ENCODE results near the gene WWOX. TPM values are rescaled to one million over a fixed set of nuclear protein-coding genes. Genes with fewer than 3 reads are reported as not detected.

The WWOX gene
- total and polyA plus RNA-seq, 3 donors from 2014 or later, result 20.6 to 76.7 (median 64.1) TPM

DNA sequence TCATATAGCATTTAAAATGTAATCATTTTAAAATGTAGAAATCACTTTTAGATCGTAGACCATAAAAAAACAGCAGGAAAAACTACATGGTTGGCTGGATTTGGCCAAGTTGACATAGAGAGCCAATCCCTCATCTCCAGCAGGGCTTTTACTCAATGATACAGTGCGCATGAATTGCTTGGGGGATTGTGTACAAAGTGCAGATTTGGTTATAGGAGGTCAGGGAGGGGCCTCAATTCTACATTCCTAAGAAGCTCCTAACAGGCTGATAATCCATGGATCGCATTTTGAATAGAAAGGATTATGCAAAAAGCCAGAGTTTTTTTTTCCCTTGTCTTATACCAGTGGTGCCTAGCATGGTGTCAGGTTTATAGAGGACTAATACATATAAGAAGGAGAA lies 1056.0 kb downstream of the WWOX start:
- intact Hi-C loops (cut with DNase I; ENCODE audit: low total_unique reads), result no loop called here
- H3K4me1 ChIP-seq, result no peaks in the 10 kb centered on the region

DNA sequence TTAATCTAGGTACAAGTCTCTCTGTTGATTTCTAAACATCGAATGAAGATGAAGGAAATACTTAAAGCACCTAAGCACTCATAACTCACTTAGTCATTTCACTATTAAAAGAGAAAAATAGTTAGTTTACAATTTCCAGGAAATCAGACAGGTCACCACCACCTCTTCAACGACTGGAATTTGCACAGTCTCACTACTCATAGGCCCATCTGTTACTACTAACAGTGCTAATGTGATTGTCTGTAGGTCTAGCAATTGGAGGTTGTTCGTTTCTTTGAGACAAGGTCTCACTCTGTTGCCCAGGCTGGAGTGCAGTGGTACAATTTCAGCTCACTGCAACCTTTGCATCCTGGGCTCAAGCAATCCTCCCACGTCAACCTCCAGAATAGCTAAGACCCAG lies 1056.5 kb downstream of the WWOX start:
- no peak overlapping the region for H3K4me3 ChIP-seq
- WGBS, 2 donors, result 96 to 100% methylated on average over 4 of the region's 4 CpGs
- H3K4me1 ChIP-seq, result no peaks in the 10 kb centered on the region
- intact Hi-C loops (cut with DNase I; ENCODE audit: low total_unique reads), result no loop called here
- H3K27me3 ChIP-seq, result no peaks in the 10 kb centered on the region
- no peaks in the 10 kb centered on the region for H3K36me3 ChIP-seq (ENCODE audit: low read depth, missing control alignments)
- H3K27ac ChIP-seq, result no peak overlapping the region
- no peak for DNase-seq
- no peak for TF ChIP-seq POLR2A (IDR thresholded peaks at IDR 0.05)
- TF ChIP-seq, protein P1, sequence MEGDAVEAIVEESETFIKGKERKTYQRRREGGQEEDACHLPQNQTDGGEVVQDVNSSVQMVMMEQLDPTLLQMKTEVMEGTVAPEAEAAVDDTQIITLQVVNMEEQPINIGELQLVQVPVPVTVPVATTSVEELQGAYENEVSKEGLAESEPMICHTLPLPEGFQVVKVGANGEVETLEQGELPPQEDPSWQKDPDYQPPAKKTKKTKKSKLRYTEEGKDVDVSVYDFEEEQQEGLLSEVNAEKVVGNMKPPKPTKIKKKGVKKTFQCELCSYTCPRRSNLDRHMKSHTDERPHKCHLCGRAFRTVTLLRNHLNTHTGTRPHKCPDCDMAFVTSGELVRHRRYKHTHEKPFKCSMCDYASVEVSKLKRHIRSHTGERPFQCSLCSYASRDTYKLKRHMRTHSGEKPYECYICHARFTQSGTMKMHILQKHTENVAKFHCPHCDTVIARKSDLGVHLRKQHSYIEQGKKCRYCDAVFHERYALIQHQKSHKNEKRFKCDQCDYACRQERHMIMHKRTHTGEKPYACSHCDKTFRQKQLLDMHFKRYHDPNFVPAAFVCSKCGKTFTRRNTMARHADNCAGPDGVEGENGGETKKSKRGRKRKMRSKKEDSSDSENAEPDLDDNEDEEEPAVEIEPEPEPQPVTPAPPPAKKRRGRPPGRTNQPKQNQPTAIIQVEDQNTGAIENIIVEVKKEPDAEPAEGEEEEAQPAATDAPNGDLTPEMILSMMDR (IDR thresholded peaks at IDR 0.05), result no peak
- no peaks in the 10 kb centered on the region for H3K9me3 ChIP-seq

More for the DNA sequence above, 1056.0 kb downstream of the WWOX start:
- Histone ChIP-seq H3K4me3 (no peak overlapping the region), H3K9me3 (no peaks in the 10 kb centered on the region), H3K36me3 (ENCODE audit: low read depth, missing control alignments) (no peaks in the 10 kb centered on the region), H3K27ac (no peak overlapping the region), H3K27me3 (no peaks in the 10 kb centered on the region)
- TF ChIP-seq, protein P1 (IDR thresholded peaks at IDR 0.05), result no peak
- no peak for TF ChIP-seq POLR2A (IDR thresholded peaks at IDR 0.05)
- 93 to 98% methylated on average over 3 of the region's 3 CpGs for WGBS, 2 donors
- no peak for DNase-seq

DNA sequence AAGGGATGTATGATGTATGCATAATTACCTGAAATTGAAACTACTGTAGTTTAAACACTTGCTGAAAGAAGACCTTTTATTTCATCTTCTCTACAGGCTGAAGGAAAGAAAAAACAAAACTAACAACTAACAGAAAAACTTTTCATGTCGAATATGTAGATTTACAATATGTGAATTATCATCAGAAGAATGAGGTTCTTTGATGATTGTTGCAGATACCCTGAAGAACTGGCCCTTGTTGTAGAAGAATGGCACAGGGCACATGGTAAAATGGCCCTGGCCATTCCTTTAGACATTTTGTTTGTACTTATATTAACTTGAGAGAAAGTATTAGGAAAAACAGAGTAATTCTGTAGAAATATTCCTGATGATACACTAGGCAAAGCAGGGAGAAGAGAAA lies 1057.3 kb downstream of the WWOX start:
- no peak overlapping the region for H3K4me3 ChIP-seq
- H3K36me3 ChIP-seq (ENCODE audit: low read depth, missing control alignments), result no peaks in the 10 kb centered on the region
- H3K4me1 ChIP-seq, result no peaks in the 10 kb centered on the region
- no peaks in the 10 kb centered on the region for H3K9me3 ChIP-seq
- no peaks in the 10 kb centered on the region for H3K27me3 ChIP-seq
- no peak overlapping the region for H3K27ac ChIP-seq
- intact Hi-C loops (cut with DNase I; ENCODE audit: low total_unique reads), result no loop called here
- TF ChIP-seq, protein P1 (IDR thresholded peaks at IDR 0.05), result no peak
- TF ChIP-seq POLR2A (IDR thresholded peaks at IDR 0.05), result no peak
- DNase-seq, result no peak
- 71 to 77% methylated on average over 1 of the region's 1 CpG for WGBS, 2 donors

DNA sequence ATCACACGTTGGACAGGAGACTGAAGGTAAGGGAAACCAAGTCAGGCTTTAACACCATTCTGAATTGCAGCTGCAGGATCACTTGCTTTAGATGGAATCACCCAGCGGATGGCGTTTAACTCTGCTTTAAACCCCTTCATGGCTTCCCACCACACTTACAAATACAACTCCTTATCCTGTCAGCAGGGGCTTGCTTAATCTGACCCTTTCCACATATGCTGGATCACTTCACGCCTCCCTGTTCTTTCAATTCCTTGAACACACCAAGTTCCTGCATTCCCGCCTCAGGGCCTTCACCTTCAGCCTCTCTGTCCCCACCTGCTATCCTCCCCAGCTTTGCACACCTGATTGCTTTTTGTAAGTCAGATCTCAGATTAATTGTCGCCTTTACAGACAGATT lies 1058.9 kb downstream of the WWOX start:
- no peak for DNase-seq
- no peak for TF ChIP-seq POLR2A (IDR thresholded peaks at IDR 0.05)
- TF ChIP-seq, protein P1 (IDR thresholded peaks at IDR 0.05), result no peak
- intact Hi-C loops (cut with DNase I; ENCODE audit: low total_unique reads), result no loop called here
- H3K9me3 ChIP-seq, result no peaks in the 10 kb centered on the region
- H3K27ac ChIP-seq, result no peak overlapping the region
- H3K36me3 ChIP-seq (ENCODE audit: low read depth, missing control alignments), result no peaks in the 10 kb centered on the region
- H3K4me1 ChIP-seq, result no peaks in the 10 kb centered on the region
- 92 to 96% methylated on average over 6 of the region's 6 CpGs for WGBS, 2 donors
- H3K27me3 ChIP-seq, result no peaks in the 10 kb centered on the region
- no peak overlapping the region for H3K4me3 ChIP-seq

DNA sequence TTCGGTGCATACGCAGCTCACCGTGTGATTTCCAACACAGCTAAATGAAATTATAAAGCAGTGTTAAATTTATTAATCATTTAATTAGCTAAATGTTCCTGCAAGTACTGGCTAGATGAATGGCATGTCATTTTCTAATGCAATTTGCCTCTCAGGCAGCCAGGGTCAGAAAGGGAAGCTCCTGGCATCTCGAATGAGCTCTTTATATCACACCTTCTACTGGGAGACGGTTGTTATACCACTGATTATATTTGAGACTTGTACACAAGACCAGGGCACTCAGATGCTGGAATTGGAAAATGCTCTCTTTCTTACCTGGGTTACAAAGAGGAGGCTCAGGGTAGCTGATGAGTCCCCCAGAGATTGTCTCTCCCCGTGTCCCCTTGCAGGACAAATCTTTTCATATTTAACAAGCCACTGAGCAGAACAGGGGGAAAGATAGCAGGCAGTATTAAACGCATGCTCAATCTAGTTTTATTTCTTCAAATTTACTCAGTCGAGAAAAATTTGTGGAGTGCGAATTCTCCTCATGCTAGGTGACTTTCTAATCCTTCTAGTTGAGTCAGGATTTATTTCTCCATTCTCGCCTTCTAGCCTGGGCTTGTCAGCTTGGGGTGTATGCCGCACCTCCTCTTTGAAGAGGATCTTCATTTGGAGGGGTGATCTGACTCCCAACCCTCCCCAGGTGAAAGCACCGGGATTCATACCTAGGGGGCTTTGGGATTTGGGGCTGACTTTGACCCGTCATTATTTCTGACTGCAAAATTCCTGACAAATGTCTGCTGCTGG lies 1060.0 kb downstream of the WWOX start:
- TF ChIP-seq POLR2A (IDR thresholded peaks at IDR 0.05), result no peak
- TF ChIP-seq, protein P1 (IDR thresholded peaks at IDR 0.05), result no peak
- intact Hi-C loops (cut with DNase I; ENCODE audit: low total_unique reads), result no loop called here

More for the DNA sequence above, 1060.0 kb downstream of the WWOX start:
- no peak overlapping the region for H3K4me3 ChIP-seq
- H3K4me1 ChIP-seq, result peaks cover 6% of the 10 kb centered on the region
- DNase-seq, result no peak
- no peaks in the 10 kb centered on the region for H3K36me3 ChIP-seq (ENCODE audit: low read depth, missing control alignments)
- no peaks in the 10 kb centered on the region for H3K9me3 ChIP-seq
- WGBS, 2 donors, result 89 to 91% methylated on average over 13 of the region's 13 CpGs
- no peaks in the 10 kb centered on the region for H3K27me3 ChIP-seq
- no peak overlapping the region for H3K27ac ChIP-seq
